Endometrial microvascular endothelial cells (primary cell): ENCODE results near the gene RAP1B. TPM values are rescaled to one million over a fixed set of nuclear protein-coding genes. Genes with fewer than 3 reads are reported as not detected.

Experiments used
- in situ Hi-C: cut with HindIII; loops from 2 replicates; pipeline ENCODE4 v1.10.0; 2017; ENCODE audit warnings: low sequenced_read_pairs, low pct_unique_long_range_greater_than_20kb; ENCODE audit errors: inconsistent ontology term
- total RNA-seq: library from RNA; depleted of rRNA; stranded (reverse); fragments of >200 nt; gene quantifications from one replicate; pipeline ENCODE4 v1.2.3, GENCODE V29; 2015; ENCODE audit errors: inconsistent ontology term

Gene RAP1B
- total RNA-seq: 239 TPM

GRCh38 chr12:68610370-68611093 is at the start of gene RAP1B:
Gene RAP1B, plus strand, starts transcription at chr12:68610899. Its CDS starts 37,826 bp downstream, at chr12:68648725.
- in situ Hi-C loops: no loop called here

- in situ Hi-C loops: no loop called here
These were observed 48.9 kb upstream of the RAP1B start for GRCh38 chr12:68561830-68562229.

- in situ Hi-C loops: no loop called here
These were observed 46.5 kb upstream of the RAP1B start for GRCh38 chr12:68564166-68564565.

DNA sequence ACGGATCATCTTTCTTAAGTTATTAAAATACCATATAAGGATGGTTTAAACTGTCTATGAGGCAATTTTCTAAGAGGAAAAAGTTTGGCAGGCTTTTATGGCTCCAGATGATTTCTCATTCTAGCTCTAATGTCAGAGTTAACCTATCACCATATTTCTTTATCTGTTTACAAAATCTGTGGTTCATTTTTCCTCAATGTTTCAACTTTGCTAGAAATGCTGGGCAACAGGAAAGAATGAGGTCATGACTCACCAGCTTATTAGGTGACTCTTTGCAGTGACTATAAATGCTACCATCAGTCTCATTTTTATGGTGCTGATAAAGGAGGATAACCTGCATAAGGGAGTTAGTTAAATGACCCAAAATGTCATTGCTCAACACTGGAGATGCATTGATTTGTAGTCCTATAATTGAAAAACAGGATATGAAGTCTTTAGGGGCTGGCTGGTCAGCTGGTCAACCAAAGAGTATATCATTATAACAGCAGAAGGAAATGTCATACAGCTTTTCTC is 45.3 kb upstream of the RAP1B start:
- in situ Hi-C loops: no loop called here

DNA sequence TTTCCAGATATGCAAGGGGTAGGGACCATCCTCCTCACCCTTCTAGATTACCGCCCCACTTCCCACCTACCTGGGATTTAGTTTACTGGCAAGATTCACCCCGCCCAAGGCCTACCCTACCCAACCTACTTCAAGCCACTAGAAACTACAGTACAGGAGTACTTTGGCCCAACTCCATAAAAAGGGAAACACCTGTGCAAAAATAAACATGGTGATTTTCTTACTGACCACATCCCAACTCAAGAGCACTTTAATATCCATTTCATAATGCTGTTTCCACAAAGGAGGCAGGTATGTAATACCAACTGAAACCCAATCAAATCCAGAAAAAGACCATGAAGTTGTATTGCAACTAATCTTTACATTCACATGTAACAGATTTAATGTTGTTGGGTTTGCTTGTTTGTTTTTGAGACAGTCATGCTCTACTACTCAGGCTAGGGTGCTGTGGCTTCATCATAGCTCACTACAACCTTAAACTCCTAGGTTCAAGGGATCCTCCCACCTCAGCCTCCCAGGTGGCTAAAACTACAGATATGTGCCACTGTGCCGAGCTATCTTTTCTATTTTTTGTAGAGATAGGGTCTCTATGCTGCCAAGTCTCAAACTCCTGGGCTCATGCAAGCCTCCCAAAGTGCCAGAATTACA is 41.7 kb upstream of the RAP1B start:
- in situ Hi-C loops: no loop called here

GRCh38 chr12:68572661-68573060 is 38.0 kb upstream of the RAP1B start:
- in situ Hi-C loops: no loop called here

DNA sequence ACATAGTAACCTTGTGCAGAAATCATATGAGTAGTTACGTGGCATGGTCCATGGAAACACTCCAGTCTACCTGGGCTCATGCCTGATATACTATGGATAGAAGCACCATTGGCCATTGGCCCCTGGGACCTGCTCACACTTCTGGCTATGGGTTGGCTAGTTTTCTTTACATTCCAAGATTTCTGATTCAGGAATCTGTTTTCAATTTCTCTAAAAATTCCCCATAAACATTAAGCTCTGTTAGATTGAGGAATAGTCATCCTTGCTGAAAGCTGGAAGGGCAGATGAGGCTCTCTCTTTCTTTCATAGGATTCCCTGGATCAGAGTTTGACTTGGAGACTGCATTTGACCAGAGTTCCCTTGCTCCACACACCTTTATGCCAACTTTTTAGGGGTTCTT is 37.3 kb upstream of the RAP1B start:
- in situ Hi-C loops: no loop called here

- in situ Hi-C loops: no loop called here
These were observed 32.8 kb upstream of the RAP1B start for GRCh38 chr12:68577949-68578348.

GRCh38 chr12:68578765-68579164 is 31.9 kb upstream of the RAP1B start:
- in situ Hi-C loops: no loop called here

GRCh38 chr12:68579254-68579653 is 31.4 kb upstream of the RAP1B start:
- in situ Hi-C loops: no loop called here

- in situ Hi-C loops: no loop called here
These were observed 29.8 kb upstream of the RAP1B start for GRCh38 chr12:68580911-68581310.

DNA sequence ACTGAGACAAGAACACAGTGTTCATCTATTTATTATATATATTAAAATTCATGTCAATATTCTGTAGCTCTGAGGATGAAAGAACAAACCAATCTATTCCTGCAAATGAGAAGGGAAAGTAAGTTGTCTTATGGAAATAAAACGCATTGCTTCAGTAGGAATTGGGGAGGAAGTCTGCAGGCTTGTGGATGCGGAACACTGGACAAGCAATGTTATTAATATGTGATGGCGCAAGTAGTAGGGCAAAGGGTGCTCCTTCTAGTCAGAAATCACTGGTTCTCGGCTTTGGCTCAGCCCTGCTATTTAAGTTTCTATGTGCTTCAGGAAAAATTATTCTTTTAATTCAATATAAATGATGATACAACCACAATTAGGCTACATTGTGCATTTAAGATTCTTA is 28.8 kb upstream of the RAP1B start:
- in situ Hi-C loops: no loop called here

GRCh38 chr12:68585966-68586365 is 24.7 kb upstream of the RAP1B start:
- in situ Hi-C loops: no loop called here

GRCh38 chr12:68587448-68587873 is 23.2 kb upstream of the RAP1B start:
- in situ Hi-C loops: no loop called here

DNA sequence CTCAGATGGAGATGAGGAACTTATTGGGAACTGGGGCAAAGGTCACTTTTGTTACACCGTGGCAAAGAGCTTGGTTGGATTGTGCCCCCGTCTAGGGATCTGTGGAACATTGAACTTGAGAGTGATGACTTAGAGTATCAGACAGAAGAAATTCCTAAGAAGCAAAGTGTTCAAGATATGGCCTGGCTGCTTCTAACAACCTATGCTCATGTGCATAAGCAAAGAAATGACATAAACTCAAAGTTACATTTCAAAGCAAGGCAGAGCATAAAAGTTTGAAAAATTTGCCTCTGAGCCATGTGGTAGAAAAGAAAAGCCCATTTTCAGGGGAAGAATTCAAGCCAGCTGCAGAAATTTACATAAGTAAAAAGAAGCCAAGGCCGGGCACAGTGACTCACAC is 21.5 kb upstream of the RAP1B start:
- in situ Hi-C loops: no loop called here

DNA sequence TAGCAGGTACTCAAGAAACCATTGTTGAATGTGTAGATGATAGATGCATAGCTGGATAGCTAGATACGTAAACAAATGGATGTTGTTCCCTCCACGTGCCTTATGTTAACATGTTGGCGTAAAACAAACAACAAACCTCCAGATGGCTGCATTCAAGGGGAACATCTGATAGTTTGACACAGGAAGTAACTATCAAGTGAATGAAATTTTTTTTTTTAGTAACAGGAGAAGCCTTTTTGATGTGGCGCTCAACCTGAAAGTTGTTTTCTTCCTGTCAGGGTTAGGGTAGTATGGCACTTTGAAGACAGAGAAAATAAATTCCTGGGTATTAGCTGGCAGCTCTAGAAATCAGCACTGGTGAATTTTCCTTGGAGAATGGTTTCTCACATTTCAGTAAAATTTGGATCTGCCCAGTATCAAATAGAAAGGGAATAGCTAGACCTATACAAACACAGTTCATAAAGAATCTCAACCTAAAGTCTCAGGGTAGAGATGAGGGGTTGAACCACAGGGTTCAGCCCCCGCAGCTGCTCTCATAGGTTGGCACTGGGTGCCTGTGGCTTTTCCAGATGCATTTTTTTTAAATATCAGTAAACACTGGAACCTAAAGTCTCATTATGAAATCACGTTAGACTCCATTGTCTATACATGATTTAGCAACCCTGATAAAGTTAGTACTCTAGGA is 18.8 kb upstream of the RAP1B start:
- in situ Hi-C loops: no loop called here

DNA sequence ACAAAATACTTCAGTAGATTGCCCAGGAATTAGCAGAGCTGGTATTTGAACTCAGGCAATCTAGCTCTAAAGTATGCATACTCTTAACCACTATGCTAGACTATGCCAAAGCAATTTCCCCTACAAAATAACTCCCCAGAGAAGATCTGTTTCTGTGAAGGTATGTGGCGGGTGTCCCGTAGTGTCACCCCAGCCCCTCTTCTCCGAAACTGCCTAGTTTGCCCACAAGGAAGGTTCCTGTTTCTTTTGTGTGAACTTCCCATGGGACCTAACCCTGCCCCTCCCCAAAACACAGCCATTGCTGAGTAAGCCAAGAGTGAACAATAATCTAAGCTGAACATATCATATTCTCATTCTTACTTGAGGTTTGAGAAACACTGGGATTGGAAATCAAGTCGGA is 15.5 kb upstream of the RAP1B start:
- in situ Hi-C loops: no loop called here

DNA sequence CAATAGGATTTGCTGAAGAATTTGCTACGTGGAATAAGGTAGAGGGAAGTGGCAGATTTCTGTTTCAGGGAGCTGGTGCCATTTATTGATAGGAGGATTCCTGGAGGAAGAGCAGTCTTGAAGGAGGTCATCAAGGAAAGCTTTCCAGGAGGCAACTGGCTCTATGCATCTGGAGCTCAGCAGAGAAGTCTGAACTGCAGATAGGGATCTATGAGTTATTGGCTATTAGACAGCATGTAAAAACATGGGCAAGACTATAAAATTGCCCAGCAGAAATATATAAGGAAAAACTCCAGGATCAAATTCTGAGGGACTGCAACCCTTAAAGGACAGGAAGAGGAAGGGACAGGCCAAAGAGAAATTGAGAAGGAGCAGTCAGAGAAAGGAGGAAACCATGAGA is 8.9 kb upstream of the RAP1B start:
- in situ Hi-C loops: no loop called here

- in situ Hi-C loops: no loop called here
These were observed 8.0 kb upstream of the RAP1B start for GRCh38 chr12:68602720-68603119.

GRCh38 chr12:68608191-68608590 is 2.5 kb upstream of the RAP1B start:
- in situ Hi-C loops: no loop called here
